Stomach (tissue), 4 donors: ENCODE data around the gene PLCB1.

Experiments
- EP300 ChIP-seq: sonication (generic); formaldehyde crosslinking; IDR thresholded peaks from one replicate; pipeline ENCODE4 v1.6.1; 2017; ENCODE audit warnings: antibody characterized with exemption
- POLR2A ChIP-seq, 4 donors: fragments of 450-650 bp; IDR thresholded peaks; one replicate each; pipeline ENCODE4 v1.6.1; 2016; ENCODE audit warnings: antibody characterized with exemption in 4 of 4, control low read depth in 2 of 4, mild to moderate bottlenecking in 1 of 4, moderate library complexity in 1 of 4
- POLR2AphosphoS5 ChIP-seq, 3 donors: sonication (generic); formaldehyde crosslinking; IDR thresholded peaks; one replicate each; pipeline ENCODE4 v1.6.1; 2016; ENCODE audit warnings: antibody characterized with exemption in 3 of 3
- TF ChIP-seq, protein P1 (sequence below), 7 experiments: fragments of 450-650 bp in 4 of 7; fragments of 200-600 bp in 3 of 7; sonication (generic) in 3 of 7; IDR thresholded peaks; one replicate each; pipeline ENCODE4 v1.5.1; 2016 to 2019; ENCODE audit warnings: antibody characterized with exemption in 7 of 7, control low read depth in 2 of 7, mild to moderate bottlenecking in 1 of 7

DNA sequence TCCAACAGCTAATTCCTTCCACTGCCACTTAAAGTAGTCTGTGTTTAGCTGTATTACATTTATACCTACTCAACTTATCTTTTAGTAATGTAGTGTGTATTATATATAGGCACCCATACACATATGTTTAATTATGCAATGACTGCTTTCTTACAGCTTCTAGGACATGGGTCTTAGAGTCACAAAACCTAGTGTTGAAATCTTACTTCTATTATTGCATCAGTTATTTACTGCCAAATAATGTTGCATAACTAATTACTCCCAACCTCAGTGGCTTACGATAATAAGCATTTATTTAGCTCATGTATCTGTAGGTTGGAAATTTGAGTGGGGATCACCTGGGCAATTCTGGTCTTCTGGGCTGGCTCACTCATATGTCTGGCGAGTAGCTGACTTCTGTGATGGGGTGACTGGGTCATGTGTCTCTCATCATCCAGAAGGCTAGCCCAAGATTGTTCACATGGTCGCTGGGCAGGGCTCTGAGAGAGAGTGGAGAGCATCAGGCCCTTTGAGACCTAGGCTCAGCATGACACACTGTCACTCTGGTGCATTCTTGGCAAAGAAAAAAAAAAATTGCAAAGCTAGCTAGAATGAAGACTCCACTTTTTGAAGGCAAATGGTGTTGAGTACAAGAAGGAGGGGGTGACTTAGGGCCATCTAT, 187.0 kb downstream of the PLCB1 start:
- TF ChIP-seq, protein P1, sequence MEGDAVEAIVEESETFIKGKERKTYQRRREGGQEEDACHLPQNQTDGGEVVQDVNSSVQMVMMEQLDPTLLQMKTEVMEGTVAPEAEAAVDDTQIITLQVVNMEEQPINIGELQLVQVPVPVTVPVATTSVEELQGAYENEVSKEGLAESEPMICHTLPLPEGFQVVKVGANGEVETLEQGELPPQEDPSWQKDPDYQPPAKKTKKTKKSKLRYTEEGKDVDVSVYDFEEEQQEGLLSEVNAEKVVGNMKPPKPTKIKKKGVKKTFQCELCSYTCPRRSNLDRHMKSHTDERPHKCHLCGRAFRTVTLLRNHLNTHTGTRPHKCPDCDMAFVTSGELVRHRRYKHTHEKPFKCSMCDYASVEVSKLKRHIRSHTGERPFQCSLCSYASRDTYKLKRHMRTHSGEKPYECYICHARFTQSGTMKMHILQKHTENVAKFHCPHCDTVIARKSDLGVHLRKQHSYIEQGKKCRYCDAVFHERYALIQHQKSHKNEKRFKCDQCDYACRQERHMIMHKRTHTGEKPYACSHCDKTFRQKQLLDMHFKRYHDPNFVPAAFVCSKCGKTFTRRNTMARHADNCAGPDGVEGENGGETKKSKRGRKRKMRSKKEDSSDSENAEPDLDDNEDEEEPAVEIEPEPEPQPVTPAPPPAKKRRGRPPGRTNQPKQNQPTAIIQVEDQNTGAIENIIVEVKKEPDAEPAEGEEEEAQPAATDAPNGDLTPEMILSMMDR (IDR thresholded peaks at IDR 0.05): no peak
- TF ChIP-seq POLR2A (IDR thresholded peaks at IDR 0.05): no peak
- TF ChIP-seq POLR2AphosphoS5 (IDR thresholded peaks at IDR 0.05): no peak
- TF ChIP-seq EP300: no peak
